Measurements from ENCODE around the gene SKP2.

DNA sequence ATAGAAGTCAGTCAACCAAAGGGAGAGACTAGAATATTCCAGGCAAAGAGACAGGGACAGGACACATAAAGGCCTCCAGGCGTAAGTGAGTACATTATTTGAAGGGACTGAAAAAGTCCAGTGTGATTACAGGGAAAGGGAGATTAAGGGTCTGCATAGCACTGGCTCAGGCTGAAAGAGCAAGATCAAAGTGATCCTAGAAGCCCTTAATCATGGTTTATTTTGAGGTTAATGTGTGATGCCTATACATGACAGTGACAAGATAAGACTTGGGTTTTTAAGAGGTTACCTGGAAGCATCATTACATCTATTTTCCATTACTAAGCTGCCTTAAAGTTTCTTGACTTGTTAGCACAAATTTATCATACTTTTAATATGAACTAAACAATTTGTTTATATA, 26.0 kb upstream of the SKP2 start:
- TF ChIP-seq, protein P1, sequence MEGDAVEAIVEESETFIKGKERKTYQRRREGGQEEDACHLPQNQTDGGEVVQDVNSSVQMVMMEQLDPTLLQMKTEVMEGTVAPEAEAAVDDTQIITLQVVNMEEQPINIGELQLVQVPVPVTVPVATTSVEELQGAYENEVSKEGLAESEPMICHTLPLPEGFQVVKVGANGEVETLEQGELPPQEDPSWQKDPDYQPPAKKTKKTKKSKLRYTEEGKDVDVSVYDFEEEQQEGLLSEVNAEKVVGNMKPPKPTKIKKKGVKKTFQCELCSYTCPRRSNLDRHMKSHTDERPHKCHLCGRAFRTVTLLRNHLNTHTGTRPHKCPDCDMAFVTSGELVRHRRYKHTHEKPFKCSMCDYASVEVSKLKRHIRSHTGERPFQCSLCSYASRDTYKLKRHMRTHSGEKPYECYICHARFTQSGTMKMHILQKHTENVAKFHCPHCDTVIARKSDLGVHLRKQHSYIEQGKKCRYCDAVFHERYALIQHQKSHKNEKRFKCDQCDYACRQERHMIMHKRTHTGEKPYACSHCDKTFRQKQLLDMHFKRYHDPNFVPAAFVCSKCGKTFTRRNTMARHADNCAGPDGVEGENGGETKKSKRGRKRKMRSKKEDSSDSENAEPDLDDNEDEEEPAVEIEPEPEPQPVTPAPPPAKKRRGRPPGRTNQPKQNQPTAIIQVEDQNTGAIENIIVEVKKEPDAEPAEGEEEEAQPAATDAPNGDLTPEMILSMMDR (IDR thresholded peaks at IDR 0.05; ENCODE audit: low read depth, low read length), result no peak
- no peak for TF ChIP-seq EZH2phosphoT487 (IDR thresholded peaks at IDR 0.05; ENCODE audit: low read depth)
